ENCODE measurements around the gene CNMD. TPM values are rescaled to one million over a fixed set of nuclear protein-coding genes. Genes with fewer than 3 reads are reported as not detected.

The CNMD gene
- total RNA-seq, 1 donor from 2014 or later = 2.8 TPM

DNA sequence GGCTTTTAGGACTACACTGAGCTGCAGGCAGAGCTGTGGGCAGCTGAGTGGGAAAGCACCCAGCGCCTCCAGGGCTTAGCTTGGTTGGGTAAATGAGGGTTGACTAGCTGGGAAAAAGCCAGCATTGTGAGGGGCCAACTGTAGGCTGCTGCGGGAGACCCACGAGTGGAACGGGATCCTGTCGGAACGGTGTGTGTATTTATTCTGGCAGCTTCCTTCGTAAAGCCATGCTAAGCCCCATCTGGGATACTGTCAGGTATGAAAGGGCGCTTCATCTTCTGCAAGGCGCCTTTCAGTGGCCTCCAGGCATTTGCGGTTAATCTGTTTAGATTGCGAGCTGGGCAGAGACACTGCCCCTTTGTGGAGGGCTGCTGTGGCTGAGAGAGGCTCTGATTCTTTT lies 39.5 kb upstream of the CNMD start:
- Mint-ChIP-seq H3K27me3 (ENCODE audit: low read depth) (no peaks in the 10 kb centered on the region), H3K36me3 (ENCODE audit: low read depth) (no peaks in the 10 kb centered on the region), H3K4me1 (peaks cover 15% of the 10 kb centered on the region), H3K4me3 (no peak overlapping the region), H3K27ac (ENCODE audit: unreplicated experiment) (no peak overlapping the region), H3K9me3 (no peaks in the 10 kb centered on the region)
- peak; percentile 33 for DNase-seq (ENCODE audit: low read depth, low spot score)
- TF ChIP-seq, protein P1, sequence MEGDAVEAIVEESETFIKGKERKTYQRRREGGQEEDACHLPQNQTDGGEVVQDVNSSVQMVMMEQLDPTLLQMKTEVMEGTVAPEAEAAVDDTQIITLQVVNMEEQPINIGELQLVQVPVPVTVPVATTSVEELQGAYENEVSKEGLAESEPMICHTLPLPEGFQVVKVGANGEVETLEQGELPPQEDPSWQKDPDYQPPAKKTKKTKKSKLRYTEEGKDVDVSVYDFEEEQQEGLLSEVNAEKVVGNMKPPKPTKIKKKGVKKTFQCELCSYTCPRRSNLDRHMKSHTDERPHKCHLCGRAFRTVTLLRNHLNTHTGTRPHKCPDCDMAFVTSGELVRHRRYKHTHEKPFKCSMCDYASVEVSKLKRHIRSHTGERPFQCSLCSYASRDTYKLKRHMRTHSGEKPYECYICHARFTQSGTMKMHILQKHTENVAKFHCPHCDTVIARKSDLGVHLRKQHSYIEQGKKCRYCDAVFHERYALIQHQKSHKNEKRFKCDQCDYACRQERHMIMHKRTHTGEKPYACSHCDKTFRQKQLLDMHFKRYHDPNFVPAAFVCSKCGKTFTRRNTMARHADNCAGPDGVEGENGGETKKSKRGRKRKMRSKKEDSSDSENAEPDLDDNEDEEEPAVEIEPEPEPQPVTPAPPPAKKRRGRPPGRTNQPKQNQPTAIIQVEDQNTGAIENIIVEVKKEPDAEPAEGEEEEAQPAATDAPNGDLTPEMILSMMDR (conservative IDR thresholded peaks at IDR 0.05) = no peak

DNA sequence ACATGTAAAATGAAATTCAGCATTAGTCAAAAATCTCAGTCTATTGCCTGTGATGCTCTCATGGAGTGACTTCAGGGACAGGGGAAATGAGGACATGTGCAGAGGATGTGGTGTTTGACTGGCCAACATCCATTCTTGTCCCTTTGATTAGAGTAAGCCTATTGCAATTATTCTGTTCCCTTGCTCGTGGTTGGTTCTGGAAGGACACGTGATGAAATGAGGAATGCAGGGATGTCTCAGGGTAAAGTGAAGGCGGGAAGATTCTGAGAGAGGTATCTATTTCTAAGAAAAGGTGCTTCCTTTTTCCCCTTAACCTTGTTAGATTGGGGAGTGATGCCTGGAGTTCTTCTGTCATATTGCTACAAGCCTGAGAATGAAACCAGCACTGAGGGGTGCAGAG lies 37.1 kb upstream of the CNMD start:
- DNase-seq (ENCODE audit: low read depth, low spot score) = no peak
- TF ChIP-seq, protein P1 (conservative IDR thresholded peaks at IDR 0.05) = no peak
- Mint-ChIP-seq H3K9me3 (no peaks in the 10 kb centered on the region), H3K27ac (ENCODE audit: unreplicated experiment) (no peak overlapping the region), H3K4me3 (no peak overlapping the region), H3K4me1 (peaks cover 5% of the 10 kb centered on the region), H3K27me3 (ENCODE audit: low read depth) (no peaks in the 10 kb centered on the region), H3K36me3 (ENCODE audit: low read depth) (no peaks in the 10 kb centered on the region)

DNA sequence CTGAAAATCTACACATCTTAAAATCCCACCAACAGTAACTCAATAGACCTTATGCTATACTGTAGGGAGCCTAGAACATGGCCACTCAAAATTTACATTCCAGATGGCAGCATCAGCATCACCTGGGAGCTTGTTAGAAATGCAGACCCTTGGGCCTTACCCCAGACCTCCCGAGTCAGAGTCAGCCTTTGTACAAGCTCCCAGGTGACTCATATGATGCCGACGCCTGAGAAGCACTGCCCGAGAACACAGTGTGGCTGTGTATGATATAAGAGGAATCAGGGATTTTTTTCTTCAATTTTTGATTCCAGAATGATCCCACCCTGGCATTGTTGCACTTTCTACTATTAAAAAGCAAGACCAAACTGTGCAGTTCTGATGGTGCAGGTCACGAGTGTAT lies 35.9 kb upstream of the CNMD start:
- no peaks in the 10 kb centered on the region for H3K4me1 Mint-ChIP-seq
- H3K36me3 Mint-ChIP-seq (ENCODE audit: low read depth) = no peaks in the 10 kb centered on the region
- no peak overlapping the region for H3K4me3 Mint-ChIP-seq
- TF ChIP-seq, protein P1 (conservative IDR thresholded peaks at IDR 0.05) = no peak
- no peak for DNase-seq (ENCODE audit: low read depth, low spot score)
- no peaks in the 10 kb centered on the region for H3K9me3 Mint-ChIP-seq
- H3K27ac Mint-ChIP-seq (ENCODE audit: unreplicated experiment) = no peak overlapping the region
- H3K27me3 Mint-ChIP-seq (ENCODE audit: low read depth) = no peaks in the 10 kb centered on the region

DNA sequence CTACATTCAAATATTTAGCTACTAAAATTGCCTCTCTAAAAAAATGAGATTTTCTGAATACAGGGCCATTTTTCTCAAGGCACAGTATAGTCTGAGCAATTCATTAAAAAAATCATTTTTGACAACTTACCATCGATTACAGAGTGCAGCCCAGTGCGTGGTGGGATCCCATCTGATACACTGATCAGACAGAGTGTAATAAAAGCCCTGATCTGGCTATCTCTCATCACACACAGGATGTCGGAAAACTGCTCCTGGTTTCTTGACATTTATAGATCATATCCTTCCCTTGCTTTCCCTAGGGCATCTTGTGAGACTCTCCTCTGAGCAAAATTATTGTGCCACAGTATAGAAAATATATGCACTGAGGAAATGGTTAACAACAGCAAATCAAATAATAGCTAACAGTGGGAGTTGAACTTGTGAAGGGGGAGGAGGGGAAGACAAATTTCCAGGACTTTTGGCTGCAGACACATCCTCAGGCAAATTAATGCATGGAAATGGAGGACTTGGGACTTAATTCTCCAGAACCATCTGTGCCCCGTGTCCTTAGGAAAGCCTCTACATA lies 28.4 kb upstream of the CNMD start:
- no peaks in the 10 kb centered on the region for H3K36me3 Mint-ChIP-seq (ENCODE audit: low read depth)
- DNase-seq (ENCODE audit: low read depth, low spot score) = no peak
- no peaks in the 10 kb centered on the region for H3K4me1 Mint-ChIP-seq
- H3K27me3 Mint-ChIP-seq (ENCODE audit: low read depth) = no peaks in the 10 kb centered on the region
- H3K9me3 Mint-ChIP-seq = no peaks in the 10 kb centered on the region
- no peak overlapping the region for H3K27ac Mint-ChIP-seq (ENCODE audit: unreplicated experiment)
- H3K4me3 Mint-ChIP-seq = no peak overlapping the region
- TF ChIP-seq, protein P1 (conservative IDR thresholded peaks at IDR 0.05) = no peak

DNA sequence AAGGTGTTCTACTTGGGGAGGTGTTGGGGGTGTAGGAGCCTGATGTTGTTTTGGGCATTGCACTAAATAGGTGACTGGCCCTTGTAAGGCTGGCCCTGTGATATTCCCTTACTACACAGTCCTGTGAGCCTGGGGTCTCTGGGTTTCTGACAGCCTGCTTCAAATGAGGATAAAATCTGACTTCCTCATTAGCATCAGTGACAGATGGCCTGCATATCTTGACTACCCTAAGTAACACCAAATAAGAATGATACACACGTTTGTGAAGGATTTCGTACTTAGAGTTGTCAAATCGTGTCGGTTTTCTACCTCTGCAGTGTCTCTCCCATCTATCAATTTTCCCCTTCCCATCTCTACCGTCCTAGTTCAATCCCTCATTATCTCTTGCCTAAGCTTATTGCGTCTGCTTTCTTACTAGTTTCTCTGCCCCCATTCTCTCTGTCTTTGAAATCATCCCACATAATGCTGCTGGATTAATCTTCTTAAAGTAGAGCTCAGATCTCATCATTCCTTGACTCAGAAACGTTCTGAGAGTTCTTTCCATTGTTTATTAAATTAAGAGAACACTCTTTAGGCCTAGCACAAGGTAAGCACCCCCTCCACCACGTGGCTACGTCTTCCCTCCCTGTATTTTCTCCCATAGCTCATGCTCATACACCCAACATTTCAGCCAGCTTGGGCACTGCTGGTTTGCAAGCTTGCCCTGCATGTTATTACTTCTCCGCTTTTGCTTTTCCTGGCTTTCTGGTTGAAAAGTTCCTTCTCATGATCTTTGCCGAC lies 26.2 kb upstream of the CNMD start:
- TF ChIP-seq, protein P1 (conservative IDR thresholded peaks at IDR 0.05) = no peak
- no peaks in the 10 kb centered on the region for H3K9me3 Mint-ChIP-seq
- no peak for DNase-seq (ENCODE audit: low read depth, low spot score)
- no peaks in the 10 kb centered on the region for H3K36me3 Mint-ChIP-seq (ENCODE audit: low read depth)
- no peak overlapping the region for H3K27ac Mint-ChIP-seq (ENCODE audit: unreplicated experiment)
- no peaks in the 10 kb centered on the region for H3K4me1 Mint-ChIP-seq
- H3K4me3 Mint-ChIP-seq = no peak overlapping the region
- no peaks in the 10 kb centered on the region for H3K27me3 Mint-ChIP-seq (ENCODE audit: low read depth)
